Thoracic aorta (tissue), 2 donors: ENCODE results near the gene AK1. TPM values are rescaled to one million over a fixed set of nuclear protein-coding genes. Genes with fewer than 3 reads are reported as not detected.

Experiments
- ATAC-seq: fragments of 150-250 bp; one replicate; pipeline ENCODE4 v1.8.0; 2017; ENCODE audit warnings: low read depth; ENCODE audit not compliant: insufficient number of reproducible peaks, low FRiP score
- DNase-seq: peaks from one replicate; pipeline ENCODE4 v3.0.0-alpha.2; 2020; ENCODE audit warnings: low spot score
- H3K27ac ChIP-seq, 2 donors: fragments of 200-600 bp; sonication (generic); 1 replicate in 1 of 2; 2 replicates in 1 of 2; pipeline ENCODE4 v1.5.1; 2016; ENCODE audit warnings: mild to moderate bottlenecking in 2 of 2, moderate library complexity in 2 of 2
- H3K27me3 ChIP-seq: fragments of 200-600 bp; sonication (generic); replicated peaks from 2 replicates; pipeline ENCODE4 v1.6.0; 2016; ENCODE audit warnings: mild to moderate bottlenecking; ENCODE audit not compliant: insufficient read depth
- H3K36me3 ChIP-seq: fragments of 200-600 bp; sonication (generic); one replicate; pipeline ENCODE4 v1.5.1; 2016
- H3K4me1 ChIP-seq, 2 donors: fragments of 200-600 bp; sonication (generic); 1 replicate in 1 of 2; 2 replicates in 1 of 2; pipeline versions ENCODE4 v1.5.1 to v1.6.0; 2016; ENCODE audit warnings: low read depth in 2 of 2, mild to moderate bottlenecking in 1 of 2; ENCODE audit not compliant: control insufficient read depth in 1 of 2
- H3K4me3 ChIP-seq: fragments of 200-600 bp; sonication (generic); 2 replicates; pipeline ENCODE4 v1.5.1; 2016; ENCODE audit warnings: mild to moderate bottlenecking
- H3K9me3 ChIP-seq: fragments of 200-600 bp; sonication (generic); 2 replicates; pipeline ENCODE4 v1.5.1; 2016
- CTCF ChIP-seq: fragments of 200-600 bp; sonication (generic); IDR thresholded peaks from one replicate; pipeline ENCODE4 v1.5.1; 2019; ENCODE audit warnings: antibody characterized with exemption
- total RNA-seq, 2 donors: library from RNA; depleted of rRNA; stranded (reverse); fragments of >200 nt; gene quantifications; one replicate each; pipeline versions ENCODE4 v1.1.0 to v1.2.3, GENCODE V29; 2016

The AK1 gene
- total RNA-seq, 2 donors from 2014 or later: 35.1 to 77.7 TPM

- Histone ChIP-seq H3K4me1 (peaks cover 49 to 93% of the 10 kb centered on the region in 2 donors), H3K4me3 (peak overlapping the region; percentile 4), H3K36me3 (no peaks in the 10 kb centered on the region), H3K27me3 (no peaks in the 10 kb centered on the region), H3K9me3 (no peaks in the 10 kb centered on the region), H3K27ac (peak overlapping the region; percentile 92 to 95)
- TF ChIP-seq CTCF: no peak
- no peak for DNase-seq
- ATAC-seq: no peak
These were observed 19.4 kb downstream of the AK1 start for GRCh38 chr9:127858041-127858512.

- Histone ChIP-seq H3K9me3 (no peaks in the 10 kb centered on the region), H3K4me3 (no peak overlapping the region), H3K36me3 (no peaks in the 10 kb centered on the region), H3K27me3 (no peaks in the 10 kb centered on the region), H3K4me1 (peaks cover 51 to 96% of the 10 kb centered on the region in 2 donors), H3K27ac (peak overlapping the region; percentile 92 to 95)
- no peak for TF ChIP-seq CTCF
- ATAC-seq: no peak
- no peak for DNase-seq
These were observed 20.2 kb downstream of the AK1 start for GRCh38 chr9:127857278-127857677.

GRCh38 chr9:127856729-127857116 is 20.8 kb downstream of the AK1 start:
- Histone ChIP-seq H3K9me3 (no peaks in the 10 kb centered on the region), H3K27ac (peak overlapping the region; percentile 92 to 95), H3K4me1 (peaks cover 48 to 96% of the 10 kb centered on the region in 2 donors), H3K27me3 (no peaks in the 10 kb centered on the region), H3K36me3 (no peaks in the 10 kb centered on the region), H3K4me3 (no peak overlapping the region)
- no peak for ATAC-seq
- no peak for DNase-seq
- TF ChIP-seq CTCF: no peak

- Histone ChIP-seq H3K27me3 (no peaks in the 10 kb centered on the region), H3K9me3 (no peaks in the 10 kb centered on the region), H3K4me3 (no peak overlapping the region), H3K36me3 (no peaks in the 10 kb centered on the region), H3K27ac (peak overlapping the region; percentile 92 to 95), H3K4me1 (peaks cover 50 to 96% of the 10 kb centered on the region in 2 donors)
- no peak for TF ChIP-seq CTCF
- ATAC-seq: no peak
- DNase-seq: no peak
These were observed 21.3 kb downstream of the AK1 start for GRCh38 chr9:127856094-127856728.

- no peak for ATAC-seq
These were observed 22.0 kb downstream of the AK1 start for GRCh38 chr9:127855522-127855921.

More at GRCh38 chr9:127855522-127855921, 22.0 kb downstream of the AK1 start:
- H3K9me3 ChIP-seq: no peaks in the 10 kb centered on the region
- H3K36me3 ChIP-seq: peaks cover 2% of the 10 kb centered on the region
- H3K27me3 ChIP-seq: no peaks in the 10 kb centered on the region
- DNase-seq: no peak
- no peak for TF ChIP-seq CTCF
- peak overlapping the region; percentile 92 to 95 for H3K27ac ChIP-seq
- no peak overlapping the region for H3K4me3 ChIP-seq
- H3K4me1 ChIP-seq: peaks cover 53 to 96% of the 10 kb centered on the region in 2 donors
